ENCODE measurements around the gene HSD17B1.

DNA sequence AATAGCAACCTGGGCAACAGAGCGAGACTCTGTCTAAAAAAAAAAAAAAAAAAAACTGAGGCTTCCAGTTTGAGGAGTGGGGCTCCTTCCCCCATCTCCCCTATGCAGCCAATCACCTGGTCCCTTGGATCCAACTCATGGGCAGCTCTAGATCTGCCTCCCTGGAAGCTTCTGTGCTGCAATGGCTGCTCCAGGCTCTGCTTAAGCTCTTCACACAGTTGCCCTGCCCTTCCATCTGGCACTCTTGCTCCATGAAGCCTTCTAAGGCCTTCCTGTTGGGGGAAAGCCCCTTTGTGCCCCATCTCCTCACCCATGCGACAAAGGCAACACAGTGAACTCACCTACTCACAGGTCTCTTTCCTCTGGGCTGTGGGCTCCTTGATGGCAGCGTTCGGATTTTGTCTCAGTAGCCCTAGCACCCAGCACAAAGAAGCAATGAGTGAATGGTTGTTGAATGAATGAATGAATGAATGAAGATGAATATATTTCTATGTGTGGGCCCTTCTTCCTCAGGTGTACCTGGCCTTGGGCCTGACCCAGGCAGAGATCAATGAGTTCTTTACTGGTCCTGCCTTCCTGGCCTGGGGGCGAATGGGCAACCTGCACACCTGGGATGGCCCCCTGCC is 14.8 kb upstream of the HSD17B1 start:
- TF ChIP-seq, protein P1, sequence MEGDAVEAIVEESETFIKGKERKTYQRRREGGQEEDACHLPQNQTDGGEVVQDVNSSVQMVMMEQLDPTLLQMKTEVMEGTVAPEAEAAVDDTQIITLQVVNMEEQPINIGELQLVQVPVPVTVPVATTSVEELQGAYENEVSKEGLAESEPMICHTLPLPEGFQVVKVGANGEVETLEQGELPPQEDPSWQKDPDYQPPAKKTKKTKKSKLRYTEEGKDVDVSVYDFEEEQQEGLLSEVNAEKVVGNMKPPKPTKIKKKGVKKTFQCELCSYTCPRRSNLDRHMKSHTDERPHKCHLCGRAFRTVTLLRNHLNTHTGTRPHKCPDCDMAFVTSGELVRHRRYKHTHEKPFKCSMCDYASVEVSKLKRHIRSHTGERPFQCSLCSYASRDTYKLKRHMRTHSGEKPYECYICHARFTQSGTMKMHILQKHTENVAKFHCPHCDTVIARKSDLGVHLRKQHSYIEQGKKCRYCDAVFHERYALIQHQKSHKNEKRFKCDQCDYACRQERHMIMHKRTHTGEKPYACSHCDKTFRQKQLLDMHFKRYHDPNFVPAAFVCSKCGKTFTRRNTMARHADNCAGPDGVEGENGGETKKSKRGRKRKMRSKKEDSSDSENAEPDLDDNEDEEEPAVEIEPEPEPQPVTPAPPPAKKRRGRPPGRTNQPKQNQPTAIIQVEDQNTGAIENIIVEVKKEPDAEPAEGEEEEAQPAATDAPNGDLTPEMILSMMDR (IDR thresholded peaks at IDR 0.05): no peak
- no peak for TF ChIP-seq POLR2A (IDR thresholded peaks at IDR 0.05)
